H1 (cell line): ENCODE measurements around the gene PLXDC2. TPM values are rescaled to one million over a fixed set of nuclear protein-coding genes. Genes with fewer than 3 reads are reported as not detected.

Source experiments
- CTCF ChIA-PET: fragments of 300-600 bp; sonication (Branson Sonifier 250); formaldehyde crosslinking; loops from one replicate; lab custom pipeline; 2021; ENCODE audit not compliant: partially characterized antibody; lab: Charles Lee
- POLR2A ChIA-PET: fragments of 300-600 bp; sonication (Branson Sonifier 250); formaldehyde crosslinking; loops from one replicate; lab custom pipeline; 2021; ENCODE audit warnings: inconsistent platforms; ENCODE audit not compliant: partially characterized antibody; lab: Charles Lee
- DNase-seq, 2 experiments: peaks; one replicate each; pipeline versions ENCODE4 v3.0.0 to v3.0.0-alpha.2; 2010 to 2022; ENCODE audit warnings: low spot score in 2 of 2, low read depth in 1 of 2, mixed read lengths in 1 of 2
- FAIRE-seq: peaks from 2 replicates; lab custom pipeline; 2011; peaks lifted over from hg19 to GRCh38; lab: Jason Lieb, UNC
- H2AFZ ChIP-seq: 2 replicates; pipeline ENCODE4 v1.8.1; 2012; ENCODE audit warnings: low read length, inconsistent platforms
- H2AK5ac ChIP-seq: 2 replicates; pipeline ENCODE4 v1.6.1; 2013; ENCODE audit warnings: low read depth, low read length
- H2BK120ac ChIP-seq: replicated peaks from 2 replicates; pipeline ENCODE3; 2013; ENCODE audit warnings: low read depth, low read length, inconsistent platforms
- H2BK12ac ChIP-seq: 2 replicates; pipeline ENCODE4 v1.6.1; 2013; ENCODE audit warnings: low read depth, low read length
- H2BK15ac ChIP-seq: 2 replicates; pipeline ENCODE4 v1.6.1; 2013; ENCODE audit warnings: low read length
- H2BK20ac ChIP-seq: 2 replicates; pipeline ENCODE4 v1.6.1; 2013; ENCODE audit warnings: low read length
- H2BK5ac ChIP-seq: 2 replicates; pipeline ENCODE4 v1.6.1; 2013; ENCODE audit warnings: low read depth, low read length
- H3K14ac ChIP-seq: 2 replicates; pipeline ENCODE4 v1.6.1; 2013; ENCODE audit warnings: inconsistent platforms; ENCODE audit not compliant: insufficient read length
- H3K18ac ChIP-seq: 2 replicates; pipeline ENCODE4 v1.6.1; 2013; ENCODE audit warnings: low read length; ENCODE audit errors: extremely low read depth
- H3K23ac ChIP-seq: 2 replicates; pipeline ENCODE4 v1.6.1; 2013; ENCODE audit warnings: inconsistent platforms; ENCODE audit not compliant: insufficient read length
- H3K23me2 ChIP-seq: 2 replicates; pipeline ENCODE4 v1.6.1; 2013; ENCODE audit warnings: low read depth, low read length
- H3K27ac ChIP-seq: 2 replicates; pipeline ENCODE4 v1.6.1; 2011; ENCODE audit warnings: low read depth, low read length, inconsistent platforms
- H3K27me3 ChIP-seq, 4 experiments: replicated peaks in 1 of 4; 1 replicate in 1 of 4; 2 replicates in 3 of 4; pipeline versions ENCODE4 v1.6.1 to v1.8.1; 2011 to 2013; ENCODE audit warnings: low read length in 3 of 4, mild to moderate bottlenecking in 3 of 4, inconsistent platforms in 2 of 4, mixed read lengths in 2 of 4, moderate library complexity in 1 of 4; ENCODE audit not compliant: control insufficient read depth in 3 of 4, insufficient read depth in 3 of 4; ENCODE audit errors: extremely low read depth in 1 of 4
- H3K36me3 ChIP-seq, 4 experiments: 2 replicates each; pipeline versions ENCODE4 v1.6.1 to v1.8.1; 2011 to 2013; ENCODE audit warnings: mild to moderate bottlenecking in 4 of 4, low read length in 3 of 4, moderate library complexity in 2 of 4, control low read depth in 1 of 4, inconsistent platforms in 1 of 4; ENCODE audit not compliant: insufficient read depth in 4 of 4, control insufficient read depth in 2 of 4
- H3K4ac ChIP-seq: replicated peaks from 2 replicates; pipeline ENCODE3; 2013; ENCODE audit warnings: low read length, low read depth, mixed read lengths, inconsistent platforms; ENCODE audit not compliant: insufficient read length
- H3K4me1 ChIP-seq, 4 experiments: replicated peaks in 1 of 4; 1 replicate in 1 of 4; 2 replicates in 3 of 4; pipeline versions ENCODE4 v1.6.1 to v1.8.1; 2011 to 2013; ENCODE audit warnings: low read length in 3 of 4, inconsistent platforms in 2 of 4, mixed read lengths in 1 of 4; ENCODE audit not compliant: insufficient read depth in 4 of 4, control insufficient read depth in 3 of 4
- H3K4me2 ChIP-seq, 2 experiments: 2 replicates each; pipeline versions ENCODE4 v1.6.1 to v1.8.1; 2011 to 2013; ENCODE audit warnings: low read depth in 2 of 2, low read length in 2 of 2, control low read depth in 1 of 2, inconsistent platforms in 1 of 2, mild to moderate bottlenecking in 1 of 2; ENCODE audit not compliant: insufficient read depth in 1 of 2
- H3K4me3 ChIP-seq, 4 experiments: fragments of 200-600, 300-600 bp in 1 of 4; sonication (generic), shearing (Covaris generic), sonication (Bioruptor Twin) in 1 of 4; 2 replicates each; pipeline versions ENCODE4 v1.5.1 to v1.8.1; 2011 to 2016; ENCODE audit warnings: low read length in 4 of 4, low read depth in 3 of 4, control low read depth in 2 of 4, inconsistent platforms in 2 of 4, mild to moderate bottlenecking in 2 of 4, mixed read lengths in 1 of 4, moderate library complexity in 1 of 4; ENCODE audit not compliant: insufficient read depth in 2 of 4; ENCODE audit errors: extremely low read depth in 1 of 4
- H3K56ac ChIP-seq: replicated peaks from 2 replicates; pipeline ENCODE3; 2013; ENCODE audit warnings: low read depth, mild to moderate bottlenecking, mixed read lengths, low read length, inconsistent platforms; ENCODE audit not compliant: insufficient read length
- H3K79me1 ChIP-seq: 2 replicates; pipeline ENCODE4 v1.6.1; 2013; ENCODE audit warnings: low read depth, low read length, control low read depth
- H3K79me2 ChIP-seq, 2 experiments: 2 replicates each; pipeline versions ENCODE4 v1.6.1 to v1.8.1; 2012 to 2013; ENCODE audit warnings: low read length in 2 of 2, mild to moderate bottlenecking in 2 of 2, inconsistent platforms in 1 of 2; ENCODE audit not compliant: insufficient read depth in 2 of 2, control insufficient read depth in 1 of 2
- H3K9ac ChIP-seq, 4 experiments: replicated peaks in 1 of 4; 1 replicate in 1 of 4; 2 replicates in 3 of 4; pipeline versions ENCODE4 v1.6.1 to v1.8.1; 2011 to 2013; ENCODE audit warnings: low read depth in 3 of 4, low read length in 3 of 4, control low read depth in 2 of 4, mild to moderate bottlenecking in 2 of 4, moderate library complexity in 2 of 4, inconsistent platforms in 1 of 4; ENCODE audit errors: extremely low read depth in 1 of 4
- H3K9me3 ChIP-seq, 2 experiments: 2 replicates each; pipeline versions ENCODE4 v1.6.1 to v1.8.1; 2012 to 2013; ENCODE audit warnings: mild to moderate bottlenecking in 2 of 2, moderate library complexity in 2 of 2, control low read depth in 1 of 2, inconsistent platforms in 1 of 2, low read depth in 1 of 2, low read length in 1 of 2, mixed read lengths in 1 of 2; ENCODE audit not compliant: insufficient read depth in 2 of 2
- H4K20me1 ChIP-seq, 2 experiments: replicated peaks in 1 of 2; 2 replicates each; pipeline versions ENCODE3 to v1.8.1; 2011 to 2013; ENCODE audit warnings: inconsistent platforms in 2 of 2, low read length in 2 of 2, mild to moderate bottlenecking in 1 of 2; ENCODE audit not compliant: insufficient read depth in 2 of 2, control insufficient read depth in 1 of 2
- H4K5ac ChIP-seq: 2 replicates; pipeline ENCODE4 v1.6.1; 2013; ENCODE audit warnings: low read length, low read depth, mixed read lengths, inconsistent platforms; ENCODE audit not compliant: insufficient read length
- H4K8ac ChIP-seq: 2 replicates; pipeline ENCODE4 v1.8.0; 2013; ENCODE audit warnings: mild to moderate bottlenecking, moderate library complexity, low read length, inconsistent platforms; ENCODE audit not compliant: insufficient read depth; ENCODE audit errors: extremely low read depth
- H4K91ac ChIP-seq: replicated peaks from 2 replicates; pipeline ENCODE3; 2013; ENCODE audit warnings: low read length, mixed read lengths, inconsistent platforms; ENCODE audit not compliant: insufficient read length
- FOSL1 ChIP-seq: IDR thresholded peaks from 2 replicates; pipeline ENCODE4 v1.6.1; 2011; ENCODE audit warnings: mild to moderate bottlenecking, low read depth, low read length, moderate library complexity; ENCODE audit not compliant: insufficient read depth
- TAF7 ChIP-seq: optimal IDR thresholded peaks from 2 replicates; pipeline ENCODE3; 2011; ENCODE audit warnings: low read depth, mild to moderate bottlenecking, inconsistent platforms, low read length, moderate library complexity, borderline replicate concordance
- TBP ChIP-seq: IDR thresholded peaks from 2 replicates; pipeline ENCODE4 v1.6.1; 2011; ENCODE audit warnings: low read depth, low read length, improper control_type of control experiment
- WGBS, 2 experiments: shearing (Covaris generic) in 1 of 2; methylation state at CpG; one replicate each; pipeline versions ENCODE4 v1.1.6 to v1.1.7; 2013 to 2015; ENCODE audit warnings: low lambda C conversion rate in 2 of 2, mixed read lengths in 2 of 2, inconsistent platforms in 1 of 2, low coverage in 1 of 2, missing lambda C conversion rate in 1 of 2; ENCODE audit not compliant: insufficient replicate concordance in 2 of 2, insufficient coverage in 1 of 2, insufficient read length in 1 of 2; ENCODE audit errors: extremely low coverage in 1 of 2, missing lambda C conversion rate in 1 of 2; 5-methylcytosine and 5-hydroxymethylcytosine counted together
- polyA plus RNA-seq, 7 experiments: library from polyadenylated mRNA; depleted of rRNA in 3 of 7; stranded (reverse) in 5 of 7; unstranded in 2 of 7; fragments of >200 nt in 5 of 7; fragments of 200-250 nt in 2 of 7; gene quantifications; 1 replicate in 5 of 7; 2 replicates in 1 of 7; 4 replicates in 1 of 7; pipeline versions ENCODE4 v1.2.1 to v1.2.3, GENCODE V29; 2011 to 2013; ENCODE audit warnings: missing spikeins in 2 of 7, mixed read lengths in 2 of 7
- total RNA-seq: library from RNA; stranded (reverse); fragmentation: NEBNext Ultra II Directional; extraction: Animal tissue kit (Norgen Biotek cat#: 25700); gene quantifications from 2 replicates; pipeline ENCODE4 v1.2.1, GENCODE V29; 2021
- TF ChIP-seq, protein P1 (sequence below): IDR thresholded peaks from 2 replicates; pipeline ENCODE4 v1.6.1; 2011; ENCODE audit warnings: low read length, improper control_type of control experiment
- TF ChIP-seq, protein P2 (sequence below): IDR thresholded peaks from 2 replicates; pipeline ENCODE4 v1.6.1; 2012; ENCODE audit warnings: inconsistent platforms

PLXDC2 gene
- total and polyA plus RNA-seq, 2 of the 8 experiments (the other 6 are each of a cell fraction or from before 2014, with no cell fraction given), result 23.0 to 40.5 TPM

DNA sequence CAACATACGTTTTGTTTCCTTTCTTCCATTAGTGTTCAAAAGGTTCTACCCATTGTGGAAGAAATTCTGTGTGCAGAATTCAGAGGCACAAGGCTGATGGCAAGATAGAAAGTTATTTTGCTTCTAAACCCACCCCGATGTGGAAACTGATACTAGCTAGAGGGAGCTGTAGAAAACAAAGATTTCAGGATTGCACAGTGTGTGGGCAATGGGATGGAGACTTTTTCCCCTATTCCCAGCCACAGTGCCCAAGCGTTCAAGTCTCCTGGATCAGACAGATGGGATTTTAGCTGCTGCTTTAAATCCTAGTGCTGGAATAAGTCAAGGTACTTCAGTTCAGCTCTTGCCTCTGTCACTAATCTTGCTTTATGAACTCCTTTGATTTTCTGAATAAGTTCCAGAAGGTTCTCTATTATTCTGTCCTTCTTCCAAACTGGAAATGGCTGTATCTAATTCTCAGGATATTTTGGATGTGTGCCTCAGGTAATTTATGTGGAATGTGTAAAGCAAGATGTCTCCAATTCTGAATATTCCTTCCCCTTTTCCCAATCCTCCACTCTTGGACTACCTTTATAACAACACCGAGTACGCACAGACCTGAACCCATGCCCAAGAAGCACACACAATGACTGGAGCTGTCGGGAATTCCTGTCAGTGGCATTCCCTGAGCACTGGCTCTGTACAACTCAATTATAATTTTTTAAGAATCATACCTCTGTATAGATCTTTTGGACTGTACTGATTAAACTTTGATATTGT, 473.0 kb downstream of the PLXDC2 start:
- Histone ChIP-seq H3K27ac (no peak overlapping the region), H3K4me2 (no peak overlapping the region), H2BK15ac (no peak overlapping the region), H3K79me2 (no peaks in the 10 kb centered on the region), H3K4me3 (no peak overlapping the region), H2BK12ac (no peak overlapping the region), H3K9ac (no peak overlapping the region), H2BK5ac (no peak overlapping the region), H4K8ac (no peak overlapping the region), H2BK120ac (no peak overlapping the region), H3K27me3 (no peaks in the 10 kb centered on the region), H2AK5ac (no peak overlapping the region), H3K4me1 (peaks cover 0 to 4% (median 0%) of the 10 kb centered on the region in 4 experiments; a peak in 1 of 7 replicates), H3K9me3 (no peaks in the 10 kb centered on the region), H3K56ac (no peak overlapping the region), H4K91ac (no peak overlapping the region), H4K5ac (no peak overlapping the region), H3K18ac (no peak overlapping the region), H3K23ac (no peak overlapping the region), H4K20me1 (no peaks in the 10 kb centered on the region), H3K23me2 (no peaks in the 10 kb centered on the region), H3K4ac (no peak overlapping the region), H3K14ac (no peak overlapping the region), H2BK20ac (no peak overlapping the region), H2AFZ (no peak overlapping the region), H3K79me1 (no peaks in the 10 kb centered on the region), H3K36me3 (no peaks in the 10 kb centered on the region)
- TF ChIP-seq, protein P1, sequence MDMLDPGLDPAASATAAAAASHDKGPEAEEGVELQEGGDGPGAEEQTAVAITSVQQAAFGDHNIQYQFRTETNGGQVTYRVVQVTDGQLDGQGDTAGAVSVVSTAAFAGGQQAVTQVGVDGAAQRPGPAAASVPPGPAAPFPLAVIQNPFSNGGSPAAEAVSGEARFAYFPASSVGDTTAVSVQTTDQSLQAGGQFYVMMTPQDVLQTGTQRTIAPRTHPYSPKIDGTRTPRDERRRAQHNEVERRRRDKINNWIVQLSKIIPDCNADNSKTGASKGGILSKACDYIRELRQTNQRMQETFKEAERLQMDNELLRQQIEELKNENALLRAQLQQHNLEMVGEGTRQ, result no peak
- TF ChIP-seq FOSL1 (no peak), TBP (no peak), TAF7 (no peak)
- TF ChIP-seq, protein P2, sequence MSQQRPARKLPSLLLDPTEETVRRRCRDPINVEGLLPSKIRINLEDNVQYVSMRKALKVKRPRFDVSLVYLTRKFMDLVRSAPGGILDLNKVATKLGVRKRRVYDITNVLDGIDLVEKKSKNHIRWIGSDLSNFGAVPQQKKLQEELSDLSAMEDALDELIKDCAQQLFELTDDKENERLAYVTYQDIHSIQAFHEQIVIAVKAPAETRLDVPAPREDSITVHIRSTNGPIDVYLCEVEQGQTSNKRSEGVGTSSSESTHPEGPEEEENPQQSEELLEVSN, result no peak
- DNase-seq, result no peak
- 89% methylated on average over 6 of the region's 6 CpGs; no CpG with 5 or more reads in 1 of the 2 experiments for WGBS, 2 experiments
- ChIA-PET CTCF (interaction anchor here (0.8 to 1.3 kb wide), 2 partner anchors 9 to 27 kb away, joined by 3 read pairs; no protein-coding TSS in a partner anchor), POLR2A (no interaction called here)
- no peak for FAIRE-seq
